K562 (cell line): ENCODE measurements around the gene ADAM23. TPM values are rescaled to one million over a fixed set of nuclear protein-coding genes. Genes with fewer than 3 reads are reported as not detected.

ENCODE experiments used
- ATAC-seq: fragments of 200-7000 bp; cut with Tn5 transposase; 3 replicates; pipeline ENCODE4 v1.9.1; 2020; ENCODE audit warnings: moderate library complexity
- BruUV-seq: library from RNA; stranded (reverse); fragments of 400-500 nt; replicated peaks from 2 replicates; lab custom pipeline; 2021; lab: Mats Ljungman, UMichigan
- CTCF ChIA-PET: fragments of 300-600 bp; formaldehyde crosslinking; extraction: SDS; loops from one replicate; lab custom pipeline; 2021; ENCODE audit warnings: low intra/inter-chr PET ratio; lab: Yijun Ruan, JAX
- POLR2A ChIA-PET: fragments of 300-600, 350-650 bp; sonication (Branson Sonifier 250); formaldehyde crosslinking; extraction: SDS; loops from one replicate; lab custom pipeline; 2021; ENCODE audit warnings: antibody characterized with exemption, inconsistent platforms; lab: Yijun Ruan, JAX
- DNase-seq, 4 experiments: peaks; one replicate each; pipeline versions ENCODE4 v3.0.0 to v3.0.0-alpha.2; 2011 to 2018; ENCODE audit warnings: low spot score in 3 of 4, mixed read lengths in 3 of 4; ENCODE audit errors: extremely low read depth in 1 of 4
- FAIRE-seq: peaks from 2 replicates; lab custom pipeline; 2011; peaks lifted over from hg19 to GRCh38; lab: Jason Lieb, UNC
- H2AFZ ChIP-seq: 2 replicates; pipeline ENCODE4 v1.6.0; 2011; ENCODE audit warnings: low read depth, low read length, control low read depth, inconsistent platforms
- H3K27ac ChIP-seq: fragments of 200-600 bp; 3 replicates; pipeline ENCODE4 v1.8.0; 2011; ENCODE audit warnings: low read depth, mild to moderate bottlenecking, control low read depth, inconsistent platforms, low read length, moderate library complexity, mixed read lengths; ENCODE audit errors: extremely low read depth
- H3K27me3 ChIP-seq, 2 experiments: fragments of 300-600 bp in 1 of 2; 2 replicates in 1 of 2; 3 replicates in 1 of 2; pipeline versions ENCODE4 v1.6.0 to v1.8.0; 2011; ENCODE audit warnings: inconsistent platforms in 2 of 2, low read length in 2 of 2, mild to moderate bottlenecking in 1 of 2, mixed read lengths in 1 of 2, moderate library complexity in 1 of 2; ENCODE audit not compliant: control insufficient read depth in 2 of 2, insufficient read depth in 2 of 2
- H3K36me3 ChIP-seq: fragments of 300-600 bp; 3 replicates; pipeline ENCODE4 v1.8.0; 2011; ENCODE audit warnings: mild to moderate bottlenecking, low read length, inconsistent platforms; ENCODE audit not compliant: control insufficient read depth, insufficient read depth
- H3K4me1 ChIP-seq, 2 experiments: fragments of 200-600 bp in 1 of 2; replicated peaks in 1 of 2; 2 replicates in 1 of 2; 3 replicates in 1 of 2; pipeline versions ENCODE4 v1.5.1 to v1.8.0; 2011; ENCODE audit warnings: inconsistent platforms in 2 of 2, low read length in 2 of 2, mild to moderate bottlenecking in 1 of 2, mixed read lengths in 1 of 2, moderate library complexity in 1 of 2; ENCODE audit not compliant: control insufficient read depth in 2 of 2, insufficient read depth in 2 of 2
- H3K4me2 ChIP-seq: 2 replicates; pipeline ENCODE4 v1.6.1; 2011; ENCODE audit warnings: low read length, control low read depth, inconsistent platforms, mixed read lengths; ENCODE audit not compliant: insufficient read depth
- H3K4me3 ChIP-seq: fragments of 200-600 bp; sonication (generic), shearing (Covaris generic); 2 replicates; pipeline ENCODE4 v1.5.1; 2016; ENCODE audit warnings: control low read depth, inconsistent platforms
- H3K79me2 ChIP-seq: fragments of 200-600 bp; 3 replicates; pipeline ENCODE4 v1.8.0; 2011; ENCODE audit warnings: low read length, inconsistent platforms; ENCODE audit not compliant: control insufficient read depth, insufficient read depth
- H3K9ac ChIP-seq, 2 experiments: 2 replicates each; pipeline versions ENCODE4 v1.6.0 to v1.6.1; 2011; ENCODE audit warnings: low read depth in 2 of 2, low read length in 2 of 2, control low read depth in 1 of 2, inconsistent platforms in 1 of 2, mild to moderate bottlenecking in 1 of 2, mixed read lengths in 1 of 2; ENCODE audit not compliant: insufficient read depth in 1 of 2
- H3K9me1 ChIP-seq: one replicate; pipeline ENCODE4 v1.6.0; 2011; ENCODE audit warnings: inconsistent platforms, mild to moderate bottlenecking, low read length, moderate library complexity; ENCODE audit not compliant: control insufficient read depth, insufficient read depth
- H3K9me3 ChIP-seq: replicated peaks from 2 replicates; pipeline ENCODE4 v1.5.1; 2011; ENCODE audit warnings: low read depth, low read length, inconsistent platforms; ENCODE audit not compliant: control insufficient read depth, insufficient read depth
- H4K20me1 ChIP-seq: replicated peaks from 2 replicates; pipeline ENCODE4 v1.6.1; 2011; ENCODE audit warnings: low read length, inconsistent platforms, mixed read lengths; ENCODE audit not compliant: control insufficient read depth, insufficient read depth
- CREB3 ChIP-seq: fragments of 450-650 bp; conservative IDR thresholded peaks from 2 replicates; pipeline ENCODE4 v1.6.1; 2016; ENCODE audit warnings: missing genetic modification characterization, low read depth, mild to moderate bottlenecking, missing compliant biosample characterization, moderate library complexity
- HDAC2 ChIP-seq: fragments of 450-650 bp; IDR thresholded peaks from 2 replicates; pipeline ENCODE4 v1.6.1; 2016; ENCODE audit warnings: mild to moderate bottlenecking
- HNRNPH1 ChIP-seq: fragments of 200-400 bp; formaldehyde crosslinking; optimal IDR thresholded peaks from 2 replicates; pipeline ENCODE3; 2017; ENCODE audit warnings: low read depth, mild to moderate bottlenecking, low read length, moderate library complexity
- MEF2A ChIP-seq: IDR thresholded peaks from 2 replicates; pipeline ENCODE4 v1.6.1; 2011; ENCODE audit warnings: low read depth, mild to moderate bottlenecking, low read length, moderate library complexity; ENCODE audit not compliant: control insufficient read depth
- MIER1 ChIP-seq: fragments of 450-650 bp; IDR thresholded peaks from 2 replicates; pipeline ENCODE4 v1.6.1; 2016; ENCODE audit warnings: antibody characterized with exemption, mild to moderate bottlenecking, low read depth
- TEAD1 ChIP-seq, 2 experiments: fragments of 450-650 bp in 1 of 2; sonication (generic) in 1 of 2; formaldehyde crosslinking; IDR thresholded peaks; 2 replicates each; pipeline versions ENCODE4 v1.4.0 to v1.8.0; 2020 to 2022; ENCODE audit warnings: mild to moderate bottlenecking in 2 of 2, missing genetic modification reagents in 1 of 2
- ZBTB34 ChIP-seq: fragments of 250-450 bp; sonication (Bioruptor Pico); IDR thresholded peaks from 2 replicates; pipeline ENCODE4 v1.8.0; 2021; ENCODE audit warnings: mild to moderate bottlenecking, moderate library complexity
- WGBS: fragments of 100-300 bp; shearing (Covaris generic); methylation state at CpG from one replicate; pipeline ENCODE4 v1.1.6; 2016; ENCODE audit warnings: low coverage, mixed read lengths; ENCODE audit not compliant: insufficient coverage; ENCODE audit errors: missing lambda C conversion rate; 5-methylcytosine and 5-hydroxymethylcytosine counted together
- in situ Hi-C: fragments of 300-500 bp; cut with MboI; formaldehyde crosslinking; loops from 4 replicates; pipeline ENCODE4 v1.15.0; 2018; ENCODE audit warnings: inconsistent platforms, mixed read lengths
- intact Hi-C: fragments of 100-400 bp; cut with micrococcal nuclease; formaldehyde crosslinking; loops from 2 replicates; pipeline ENCODE4 v1.14.2; 2022
- polyA plus RNA-seq, 8 experiments: library from polyadenylated mRNA; depleted of rRNA in 4 of 8; stranded (reverse) in 5 of 8; unstranded in 3 of 8; fragments of >200 nt; fragmentation: Nextera tagmentation in 2 of 8; fragmentation: Illumina TruSeq in 1 of 8; extraction: Ambion mirVana in 2 of 8; extraction: Trizol in 1 of 8; gene quantifications; 2 replicates each; pipeline versions ENCODE4 v1.2.1 to v1.2.3, GENCODE V29; 2011 to 2014; ENCODE audit warnings: inconsistent platforms in 1 of 8, missing spikeins in 1 of 8
- total RNA-seq, 7 experiments: library from RNA; depleted of rRNA in 6 of 7; stranded (reverse); fragments of >200 nt in 6 of 7; fragmentation: Illumina TruSeq in 2 of 7; extraction: Trizol in 2 of 7; gene quantifications; 2 replicates each; pipeline versions ENCODE4 v1.2.1 to v1.2.3, GENCODE V29; 2011 to 2021; ENCODE audit warnings: low replicate concordance in 1 of 7
- TF ChIP-seq, protein P1 (sequence below), 2 experiments: fragments of 150-350 bp in 1 of 2; IDR thresholded peaks; 2 replicates each; pipeline ENCODE4 v1.6.1; 2012 to 2016; ENCODE audit warnings: low read depth in 2 of 2, low read length in 2 of 2, mild to moderate bottlenecking in 1 of 2, moderate library complexity in 1 of 2
- TF ChIP-seq, protein P2 (sequence below): fragments of 450-650 bp; IDR thresholded peaks from 2 replicates; pipeline ENCODE4 v1.6.1; 2017; ENCODE audit warnings: mild to moderate bottlenecking, moderate library complexity
- TF ChIP-seq, protein P3 (sequence below): fragments of 250-450 bp; sonication (Bioruptor Pico); IDR thresholded peaks from 2 replicates; pipeline ENCODE4 v1.5.0; 2021; ENCODE audit warnings: mild to moderate bottlenecking, moderate library complexity

ADAM23 gene
- total and polyA plus RNA-seq, 9 of the 15 experiments (the other 6 are each of a cell fraction or from before 2014, with no cell fraction given), result 0.02 TPM; not detected in 8

DNA sequence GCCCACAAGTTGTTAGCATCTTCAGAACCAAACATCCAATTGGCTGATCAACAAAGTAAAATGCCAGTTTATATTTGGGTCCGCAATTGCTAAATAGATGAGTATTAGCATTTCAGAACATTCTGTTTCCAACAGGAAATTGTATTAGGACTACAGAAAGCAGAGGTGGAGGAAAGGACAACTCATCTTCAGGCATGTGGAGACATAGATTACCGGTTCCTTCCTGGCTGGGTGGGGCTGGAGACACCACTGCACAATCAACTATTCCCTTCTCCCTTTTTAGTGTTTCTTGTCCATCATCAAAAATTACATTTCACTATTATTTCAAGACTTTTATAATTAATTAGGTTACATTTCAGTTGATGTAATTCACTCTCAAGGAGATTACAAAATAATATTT, 83.8 kb downstream of the ADAM23 start (continued):
- TF ChIP-seq CREB3, result no peak
- no peak for TF ChIP-seq TEAD1 (CRISPR knock-in tag; IDR thresholded peaks at IDR 0.05)
- TF ChIP-seq ZBTB34 (CRISPR knock-in tag), result no peak
- TF ChIP-seq HNRNPH1, result no peak

DNA sequence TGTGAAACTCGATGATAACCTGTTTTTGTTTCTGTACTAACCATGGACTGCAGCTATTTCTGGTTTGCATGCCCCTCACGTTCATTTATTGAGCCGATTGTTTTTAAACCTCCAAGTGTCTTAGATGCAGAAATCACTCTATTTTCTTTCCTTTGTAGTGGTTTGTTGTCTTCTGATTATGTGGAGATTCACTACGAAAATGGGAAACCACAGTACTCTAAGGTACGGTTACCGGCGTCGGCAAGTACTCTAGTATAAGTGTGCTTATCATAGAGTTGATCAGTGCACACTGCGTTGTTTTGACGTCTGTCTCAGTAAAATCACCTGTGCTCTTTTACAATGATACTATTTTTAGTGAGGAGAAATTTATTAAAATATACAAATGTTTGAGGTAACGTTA, 87.4 kb downstream of the ADAM23 start:
- H3K27ac ChIP-seq, result no peak overlapping the region
- no peaks in the 10 kb centered on the region for H3K4me1 ChIP-seq
- H2AFZ ChIP-seq, result no peak overlapping the region
- H3K36me3 ChIP-seq, result no peaks in the 10 kb centered on the region
- intact Hi-C loops (no loop called here), in situ Hi-C loops (no loop called here)
- H3K9me1 ChIP-seq, result no peaks in the 10 kb centered on the region
- no peaks in the 10 kb centered on the region for H4K20me1 ChIP-seq
- POLR2A ChIA-PET, result no interaction called here
- ATAC-seq (no peak), DNase-seq (no peak), FAIRE-seq (no peak)
- H3K9me3 ChIP-seq, result no peaks in the 10 kb centered on the region
- no TSS peak for BruUV-seq
- WGBS, result 13% methylated on average over 10 of the region's 11 CpGs
- CTCF ChIA-PET, result no interaction called here
- no peak overlapping the region for H3K4me3 ChIP-seq
- H3K9ac ChIP-seq, result no peak overlapping the region
- H3K4me2 ChIP-seq, result no peak overlapping the region
- H3K27me3 ChIP-seq, result no peaks in the 10 kb centered on the region
- no peaks in the 10 kb centered on the region for H3K79me2 ChIP-seq
- TF ChIP-seq HDAC2 (no peak), MIER1 (no peak), MEF2A (no peak)
- TF ChIP-seq, protein P1, sequence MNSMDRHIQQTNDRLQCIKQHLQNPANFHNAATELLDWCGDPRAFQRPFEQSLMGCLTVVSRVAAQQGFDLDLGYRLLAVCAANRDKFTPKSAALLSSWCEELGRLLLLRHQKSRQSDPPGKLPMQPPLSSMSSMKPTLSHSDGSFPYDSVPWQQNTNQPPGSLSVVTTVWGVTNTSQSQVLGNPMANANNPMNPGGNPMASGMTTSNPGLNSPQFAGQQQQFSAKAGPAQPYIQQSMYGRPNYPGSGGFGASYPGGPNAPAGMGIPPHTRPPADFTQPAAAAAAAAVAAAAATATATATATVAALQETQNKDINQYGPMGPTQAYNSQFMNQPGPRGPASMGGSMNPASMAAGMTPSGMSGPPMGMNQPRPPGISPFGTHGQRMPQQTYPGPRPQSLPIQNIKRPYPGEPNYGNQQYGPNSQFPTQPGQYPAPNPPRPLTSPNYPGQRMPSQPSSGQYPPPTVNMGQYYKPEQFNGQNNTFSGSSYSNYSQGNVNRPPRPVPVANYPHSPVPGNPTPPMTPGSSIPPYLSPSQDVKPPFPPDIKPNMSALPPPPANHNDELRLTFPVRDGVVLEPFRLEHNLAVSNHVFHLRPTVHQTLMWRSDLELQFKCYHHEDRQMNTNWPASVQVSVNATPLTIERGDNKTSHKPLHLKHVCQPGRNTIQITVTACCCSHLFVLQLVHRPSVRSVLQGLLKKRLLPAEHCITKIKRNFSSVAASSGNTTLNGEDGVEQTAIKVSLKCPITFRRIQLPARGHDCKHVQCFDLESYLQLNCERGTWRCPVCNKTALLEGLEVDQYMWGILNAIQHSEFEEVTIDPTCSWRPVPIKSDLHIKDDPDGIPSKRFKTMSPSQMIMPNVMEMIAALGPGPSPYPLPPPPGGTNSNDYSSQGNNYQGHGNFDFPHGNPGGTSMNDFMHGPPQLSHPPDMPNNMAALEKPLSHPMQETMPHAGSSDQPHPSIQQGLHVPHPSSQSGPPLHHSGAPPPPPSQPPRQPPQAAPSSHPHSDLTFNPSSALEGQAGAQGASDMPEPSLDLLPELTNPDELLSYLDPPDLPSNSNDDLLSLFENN (IDR thresholded peaks at IDR 0.05; ENCODE audit: low read depth in 2 of 2, low read length in 2 of 2), result no peak
- TF ChIP-seq, protein P2, sequence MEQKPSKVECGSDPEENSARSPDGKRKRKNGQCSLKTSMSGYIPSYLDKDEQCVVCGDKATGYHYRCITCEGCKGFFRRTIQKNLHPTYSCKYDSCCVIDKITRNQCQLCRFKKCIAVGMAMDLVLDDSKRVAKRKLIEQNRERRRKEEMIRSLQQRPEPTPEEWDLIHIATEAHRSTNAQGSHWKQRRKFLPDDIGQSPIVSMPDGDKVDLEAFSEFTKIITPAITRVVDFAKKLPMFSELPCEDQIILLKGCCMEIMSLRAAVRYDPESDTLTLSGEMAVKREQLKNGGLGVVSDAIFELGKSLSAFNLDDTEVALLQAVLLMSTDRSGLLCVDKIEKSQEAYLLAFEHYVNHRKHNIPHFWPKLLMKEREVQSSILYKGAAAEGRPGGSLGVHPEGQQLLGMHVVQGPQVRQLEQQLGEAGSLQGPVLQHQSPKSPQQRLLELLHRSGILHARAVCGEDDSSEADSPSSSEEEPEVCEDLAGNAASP, result no peak
- TF ChIP-seq, protein P3, sequence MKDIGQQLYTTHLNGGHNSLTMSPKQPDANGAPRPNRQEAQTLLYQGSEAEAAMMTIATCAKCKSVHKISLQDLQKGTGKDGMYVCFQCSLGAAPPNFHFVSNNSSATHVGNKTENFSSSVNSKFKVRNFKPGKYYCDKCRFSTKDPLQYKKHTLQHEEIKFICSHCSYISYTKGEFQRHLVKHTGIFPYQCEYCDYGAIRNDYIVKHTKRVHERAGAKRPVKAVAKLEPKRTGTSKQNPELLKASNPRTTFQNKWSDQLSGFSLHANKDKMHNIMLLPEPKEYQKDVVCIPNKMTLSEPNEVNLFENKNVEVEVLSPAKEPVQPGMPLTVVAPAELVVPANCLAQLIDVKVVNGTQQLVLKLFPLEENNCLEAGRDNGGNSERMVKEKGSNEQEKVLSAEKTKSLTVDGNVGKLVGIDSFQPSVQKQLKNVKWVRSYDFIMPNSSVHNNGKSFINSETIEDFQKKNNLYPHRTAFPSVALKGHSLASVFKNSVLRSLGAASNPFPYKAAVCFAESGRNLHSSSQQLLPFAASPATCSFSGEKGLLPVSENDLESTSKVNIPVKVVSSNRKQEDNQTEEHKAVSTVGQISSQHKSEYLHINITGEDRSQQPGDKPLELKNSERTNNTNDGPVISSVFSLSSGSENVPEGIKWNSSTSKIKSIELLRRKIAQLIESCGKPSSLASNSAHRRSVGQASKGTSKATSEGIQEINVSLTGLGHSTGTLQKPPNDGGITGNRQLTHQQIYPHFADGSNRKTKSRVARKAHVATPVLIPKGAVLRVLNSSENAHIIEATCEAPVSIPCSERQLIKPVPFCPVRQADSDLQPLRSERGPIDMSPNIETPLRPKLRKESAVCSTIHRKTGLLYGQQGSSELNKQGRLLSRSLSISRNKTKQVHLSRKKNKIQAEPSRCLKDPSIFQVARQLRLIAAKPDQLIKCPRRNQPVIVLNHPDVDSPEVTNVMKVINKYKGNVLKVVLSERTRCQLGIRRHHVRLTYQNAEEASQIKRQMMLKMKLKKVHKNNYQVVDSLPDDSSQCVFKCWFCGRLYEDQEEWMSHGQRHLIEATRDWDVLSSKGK (CRISPR knock-in tag), result no peak
